HG03378 (cell line): ENCODE results near the gene CXorf65.
A peak's percentile ranks its signal among the peaks of the same experiment; 100 is the strongest.

ENCODE experiments used
- ATAC-seq: cut with Tn5 transposase; IDR thresholded peaks from one replicate; pipeline ENCODE4 v1.9.1; 2021; ENCODE audit warnings: mild to moderate bottlenecking, moderate library complexity; ENCODE audit not compliant: unreplicated experiment

The CXorf65 gene

GRCh38 chrX:71068044-71068918 is 38.3 kb downstream of the CXorf65 start, which contains the start of gene SNX12:
Gene SNX12, minus strand, starts transcription at chrX:71068334. Its CDS starts 28 bp downstream, at chrX:71068306.
- peak; percentile 98 for ATAC-seq

GRCh38 chrX:71067712-71068043 is 38.9 kb downstream of the CXorf65 start:
- ATAC-seq = no peak

GRCh38 chrX:71067089-71067488 is 39.5 kb downstream of the CXorf65 start:
- ATAC-seq = no peak

GRCh38 chrX:71060127-71060526 is 46.4 kb downstream of the CXorf65 start:
- ATAC-seq = no peak

GRCh38 chrX:71057848-71058530 is 48.6 kb downstream of the CXorf65 start:
- ATAC-seq = no peak

- no peak for ATAC-seq
These were observed 49.7 kb downstream of the CXorf65 start for GRCh38 chrX:71056867-71057266.
